H1 (cell line): ENCODE results near the gene DYNC1H1. TPM values are rescaled to one million over a fixed set of nuclear protein-coding genes. Genes with fewer than 3 reads are reported as not detected.

Experiments
- CTCF ChIA-PET: fragments of 300-600 bp; sonication (Branson Sonifier 250); formaldehyde crosslinking; loops from one replicate; lab custom pipeline; 2021; ENCODE audit not compliant: partially characterized antibody; lab: Charles Lee
- POLR2A ChIA-PET: fragments of 300-600 bp; sonication (Branson Sonifier 250); formaldehyde crosslinking; loops from one replicate; lab custom pipeline; 2021; ENCODE audit warnings: inconsistent platforms; ENCODE audit not compliant: partially characterized antibody; lab: Charles Lee
- DNase-seq, 2 experiments: peaks; one replicate each; pipeline versions ENCODE4 v3.0.0 to v3.0.0-alpha.2; 2010 to 2022; ENCODE audit warnings: low spot score in 2 of 2, low read depth in 1 of 2, mixed read lengths in 1 of 2
- FAIRE-seq: peaks from 2 replicates; lab custom pipeline; 2011; peaks lifted over from hg19 to GRCh38; lab: Jason Lieb, UNC
- H2AFZ ChIP-seq: 2 replicates; pipeline ENCODE4 v1.8.1; 2012; ENCODE audit warnings: low read length, inconsistent platforms
- H2AK5ac ChIP-seq: 2 replicates; pipeline ENCODE4 v1.6.1; 2013; ENCODE audit warnings: low read depth, low read length
- H2BK120ac ChIP-seq: replicated peaks from 2 replicates; pipeline ENCODE3; 2013; ENCODE audit warnings: low read depth, low read length, inconsistent platforms
- H2BK12ac ChIP-seq: 2 replicates; pipeline ENCODE4 v1.6.1; 2013; ENCODE audit warnings: low read depth, low read length
- H2BK15ac ChIP-seq: 2 replicates; pipeline ENCODE4 v1.6.1; 2013; ENCODE audit warnings: low read length
- H2BK20ac ChIP-seq: 2 replicates; pipeline ENCODE4 v1.6.1; 2013; ENCODE audit warnings: low read length
- H2BK5ac ChIP-seq: 2 replicates; pipeline ENCODE4 v1.6.1; 2013; ENCODE audit warnings: low read depth, low read length
- H3K14ac ChIP-seq: 2 replicates; pipeline ENCODE4 v1.6.1; 2013; ENCODE audit warnings: inconsistent platforms; ENCODE audit not compliant: insufficient read length
- H3K18ac ChIP-seq: 2 replicates; pipeline ENCODE4 v1.6.1; 2013; ENCODE audit warnings: low read length; ENCODE audit errors: extremely low read depth
- H3K23ac ChIP-seq: 2 replicates; pipeline ENCODE4 v1.6.1; 2013; ENCODE audit warnings: inconsistent platforms; ENCODE audit not compliant: insufficient read length
- H3K23me2 ChIP-seq: 2 replicates; pipeline ENCODE4 v1.6.1; 2013; ENCODE audit warnings: low read depth, low read length
- H3K27ac ChIP-seq: 2 replicates; pipeline ENCODE4 v1.6.1; 2011; ENCODE audit warnings: low read depth, low read length, inconsistent platforms
- H3K27me3 ChIP-seq, 4 experiments: replicated peaks in 1 of 4; 1 replicate in 1 of 4; 2 replicates in 3 of 4; pipeline versions ENCODE4 v1.6.1 to v1.8.1; 2011 to 2013; ENCODE audit warnings: low read length in 3 of 4, mild to moderate bottlenecking in 3 of 4, inconsistent platforms in 2 of 4, mixed read lengths in 2 of 4, moderate library complexity in 1 of 4; ENCODE audit not compliant: control insufficient read depth in 3 of 4, insufficient read depth in 3 of 4; ENCODE audit errors: extremely low read depth in 1 of 4
- H3K36me3 ChIP-seq, 4 experiments: 2 replicates each; pipeline versions ENCODE4 v1.6.1 to v1.8.1; 2011 to 2013; ENCODE audit warnings: mild to moderate bottlenecking in 4 of 4, low read length in 3 of 4, moderate library complexity in 2 of 4, control low read depth in 1 of 4, inconsistent platforms in 1 of 4; ENCODE audit not compliant: insufficient read depth in 4 of 4, control insufficient read depth in 2 of 4
- H3K4ac ChIP-seq: replicated peaks from 2 replicates; pipeline ENCODE3; 2013; ENCODE audit warnings: low read length, low read depth, mixed read lengths, inconsistent platforms; ENCODE audit not compliant: insufficient read length
- H3K4me1 ChIP-seq, 4 experiments: replicated peaks in 1 of 4; 1 replicate in 1 of 4; 2 replicates in 3 of 4; pipeline versions ENCODE4 v1.6.1 to v1.8.1; 2011 to 2013; ENCODE audit warnings: low read length in 3 of 4, inconsistent platforms in 2 of 4, mixed read lengths in 1 of 4; ENCODE audit not compliant: insufficient read depth in 4 of 4, control insufficient read depth in 3 of 4
- H3K4me2 ChIP-seq, 2 experiments: 2 replicates each; pipeline versions ENCODE4 v1.6.1 to v1.8.1; 2011 to 2013; ENCODE audit warnings: low read depth in 2 of 2, low read length in 2 of 2, control low read depth in 1 of 2, inconsistent platforms in 1 of 2, mild to moderate bottlenecking in 1 of 2; ENCODE audit not compliant: insufficient read depth in 1 of 2
- H3K4me3 ChIP-seq, 4 experiments: fragments of 200-600, 300-600 bp in 1 of 4; sonication (generic), shearing (Covaris generic), sonication (Bioruptor Twin) in 1 of 4; 2 replicates each; pipeline versions ENCODE4 v1.5.1 to v1.8.1; 2011 to 2016; ENCODE audit warnings: low read length in 4 of 4, low read depth in 3 of 4, control low read depth in 2 of 4, inconsistent platforms in 2 of 4, mild to moderate bottlenecking in 2 of 4, mixed read lengths in 1 of 4, moderate library complexity in 1 of 4; ENCODE audit not compliant: insufficient read depth in 2 of 4; ENCODE audit errors: extremely low read depth in 1 of 4
- H3K56ac ChIP-seq: replicated peaks from 2 replicates; pipeline ENCODE3; 2013; ENCODE audit warnings: low read depth, mild to moderate bottlenecking, mixed read lengths, low read length, inconsistent platforms; ENCODE audit not compliant: insufficient read length
- H3K79me1 ChIP-seq: 2 replicates; pipeline ENCODE4 v1.6.1; 2013; ENCODE audit warnings: low read depth, low read length, control low read depth
- H3K79me2 ChIP-seq, 2 experiments: 2 replicates each; pipeline versions ENCODE4 v1.6.1 to v1.8.1; 2012 to 2013; ENCODE audit warnings: low read length in 2 of 2, mild to moderate bottlenecking in 2 of 2, inconsistent platforms in 1 of 2; ENCODE audit not compliant: insufficient read depth in 2 of 2, control insufficient read depth in 1 of 2
- H3K9ac ChIP-seq, 4 experiments: replicated peaks in 1 of 4; 1 replicate in 1 of 4; 2 replicates in 3 of 4; pipeline versions ENCODE4 v1.6.1 to v1.8.1; 2011 to 2013; ENCODE audit warnings: low read depth in 3 of 4, low read length in 3 of 4, control low read depth in 2 of 4, mild to moderate bottlenecking in 2 of 4, moderate library complexity in 2 of 4, inconsistent platforms in 1 of 4; ENCODE audit errors: extremely low read depth in 1 of 4
- H3K9me3 ChIP-seq, 2 experiments: 2 replicates each; pipeline versions ENCODE4 v1.6.1 to v1.8.1; 2012 to 2013; ENCODE audit warnings: mild to moderate bottlenecking in 2 of 2, moderate library complexity in 2 of 2, control low read depth in 1 of 2, inconsistent platforms in 1 of 2, low read depth in 1 of 2, low read length in 1 of 2, mixed read lengths in 1 of 2; ENCODE audit not compliant: insufficient read depth in 2 of 2
- H4K20me1 ChIP-seq, 2 experiments: replicated peaks in 1 of 2; 2 replicates each; pipeline versions ENCODE3 to v1.8.1; 2011 to 2013; ENCODE audit warnings: inconsistent platforms in 2 of 2, low read length in 2 of 2, mild to moderate bottlenecking in 1 of 2; ENCODE audit not compliant: insufficient read depth in 2 of 2, control insufficient read depth in 1 of 2
- H4K5ac ChIP-seq: 2 replicates; pipeline ENCODE4 v1.6.1; 2013; ENCODE audit warnings: low read length, low read depth, mixed read lengths, inconsistent platforms; ENCODE audit not compliant: insufficient read length
- H4K8ac ChIP-seq: 2 replicates; pipeline ENCODE4 v1.8.0; 2013; ENCODE audit warnings: mild to moderate bottlenecking, moderate library complexity, low read length, inconsistent platforms; ENCODE audit not compliant: insufficient read depth; ENCODE audit errors: extremely low read depth
- H4K91ac ChIP-seq: replicated peaks from 2 replicates; pipeline ENCODE3; 2013; ENCODE audit warnings: low read length, mixed read lengths, inconsistent platforms; ENCODE audit not compliant: insufficient read length
- RNF2 ChIP-seq: fragments of 200-900, 300-1000 bp; sonication (generic); IDR thresholded peaks from 2 replicates; pipeline ENCODE4 v1.7.1; 2016; ENCODE audit warnings: borderline replicate concordance, low read depth, mild to moderate bottlenecking, antibody characterized with exemption, low read length; ENCODE audit not compliant: poor library complexity, severe bottlenecking; ENCODE audit errors: missing control alignments
- SRF ChIP-seq: IDR thresholded peaks from 2 replicates; pipeline ENCODE4 v1.6.1; 2011; ENCODE audit warnings: mild to moderate bottlenecking, low read depth, low read length, moderate library complexity
- SUZ12 ChIP-seq: fragments of 200-600 bp; sonication (generic); IDR thresholded peaks from 2 replicates; pipeline ENCODE4 v1.6.1; 2012; ENCODE audit warnings: mild to moderate bottlenecking, inconsistent platforms, low read length, moderate library complexity, mixed read lengths
- WGBS, 2 experiments: shearing (Covaris generic) in 1 of 2; methylation state at CpG; one replicate each; pipeline versions ENCODE4 v1.1.6 to v1.1.7; 2013 to 2015; ENCODE audit warnings: low lambda C conversion rate in 2 of 2, mixed read lengths in 2 of 2, inconsistent platforms in 1 of 2, low coverage in 1 of 2, missing lambda C conversion rate in 1 of 2; ENCODE audit not compliant: insufficient replicate concordance in 2 of 2, insufficient coverage in 1 of 2, insufficient read length in 1 of 2; ENCODE audit errors: extremely low coverage in 1 of 2, missing lambda C conversion rate in 1 of 2; 5-methylcytosine and 5-hydroxymethylcytosine counted together
- polyA plus RNA-seq, 7 experiments: library from polyadenylated mRNA; depleted of rRNA in 3 of 7; stranded (reverse) in 5 of 7; unstranded in 2 of 7; fragments of >200 nt in 5 of 7; fragments of 200-250 nt in 2 of 7; gene quantifications; 1 replicate in 5 of 7; 2 replicates in 1 of 7; 4 replicates in 1 of 7; pipeline versions ENCODE4 v1.2.1 to v1.2.3, GENCODE V29; 2011 to 2013; ENCODE audit warnings: missing spikeins in 2 of 7, mixed read lengths in 2 of 7
- total RNA-seq: library from RNA; stranded (reverse); fragmentation: NEBNext Ultra II Directional; extraction: Animal tissue kit (Norgen Biotek cat#: 25700); gene quantifications from 2 replicates; pipeline ENCODE4 v1.2.1, GENCODE V29; 2021

DYNC1H1 gene
- total and polyA plus RNA-seq, 2 of the 8 experiments (the other 6 are each of a cell fraction or from before 2014, with no cell fraction given) = 238 to 387 TPM

- TF ChIP-seq RNF2 (no peak), SRF (no peak), SUZ12 (no peak)
- Histone ChIP-seq H3K9ac (no peak overlapping the region), H3K4ac (no peak overlapping the region), H4K91ac (no peak overlapping the region), H2BK120ac (no peak overlapping the region), H3K56ac (no peak overlapping the region), H4K8ac (no peak overlapping the region), H4K20me1 (peaks cover 0 to 2% of the 10 kb centered on the region in 2 experiments), H3K27ac (no peak overlapping the region), H2BK12ac (no peak overlapping the region), H3K27me3 (peaks cover 24 to 49% (median 38%) of the 10 kb centered on the region in 4 experiments), H3K4me2 (0 out of 4 replicates have a peak overlapping the region, but pooled peaks have one; percentile 10 to 23), H3K14ac (no peak overlapping the region), H3K18ac (no peak overlapping the region), H2AK5ac (no peak overlapping the region), H3K36me3 (no peaks in the 10 kb centered on the region), H3K4me3 (no peak overlapping the region), H2BK15ac (no peak overlapping the region), H3K9me3 (no peaks in the 10 kb centered on the region), H3K23me2 (peaks cover 13% of the 10 kb centered on the region), H2BK20ac (no peak overlapping the region), H2AFZ (no peak overlapping the region), H3K79me2 (peaks cover 0 to 6% of the 10 kb centered on the region in 2 experiments; a peak in 1 of 4 replicates), H3K4me1 (peaks cover 0 to 12% (median 5%) of the 10 kb centered on the region in 4 experiments; a peak in 5 of 7 replicates), H2BK5ac (no peak overlapping the region), H3K23ac (no peak overlapping the region), H3K79me1 (peaks cover 4% of the 10 kb centered on the region; the same call in 1 of the 2 replicates), H4K5ac (no peak overlapping the region)
- DNase-seq = no peak
- ChIA-PET POLR2A (interaction anchor here (1.1 to 1.3 kb wide), 2 partner anchors 12 to 14 kb away, joined by 5 to 6 read pairs; no protein-coding TSS in a partner anchor), CTCF (interaction anchor here (0.6 to 1.0 kb wide), 6 partner anchors 10 to 903 kb away, joined by 3 to 4 read pairs (median 3); no protein-coding TSS in a partner anchor)
- FAIRE-seq = no peak
- 85% methylated on average over 5 of the region's 5 CpGs; no CpG with 5 or more reads in 1 of the 2 experiments for WGBS, 2 experiments
Observed at GRCh38 chr14:101944451-101944850, 19.9 kb upstream of the DYNC1H1 start.
